GM19193 (cell line): ENCODE results near the gene B4GALNT3.

Experiments
- POLR2A ChIP-seq: IDR thresholded peaks from 4 replicates; pipeline ENCODE4 v1.6.1; 2011; ENCODE audit not compliant: insufficient read depth, insufficient read length; ENCODE audit errors: extremely low read depth

B4GALNT3 gene

DNA sequence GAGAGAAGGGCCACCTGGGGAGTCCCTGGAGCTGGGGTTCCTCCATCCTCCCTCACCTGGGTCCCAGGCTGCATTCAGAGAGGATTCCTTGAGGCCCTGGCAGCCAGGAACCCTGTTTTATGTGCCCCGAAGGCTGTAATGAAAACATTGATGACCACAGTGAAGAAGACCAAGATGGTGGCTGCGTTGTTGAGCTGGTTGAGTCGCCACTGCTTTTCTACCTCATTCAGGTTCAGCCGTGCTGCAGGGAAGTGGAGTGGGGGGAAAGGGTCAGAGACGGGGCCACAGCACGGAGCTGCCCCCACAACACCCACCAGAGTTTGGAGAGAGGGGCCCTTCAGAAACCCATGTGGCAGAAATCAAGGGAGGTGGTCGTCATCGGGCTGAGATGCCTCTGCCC is 105.4 kb downstream of the B4GALNT3 start:
- TF ChIP-seq POLR2A, result no peak

- no peak for TF ChIP-seq POLR2A
Measured at GRCh38 chr12:565589-566105, 105.9 kb downstream of the B4GALNT3 start.

- no peak for TF ChIP-seq POLR2A
Measured at GRCh38 chr12:568486-568885, 108.7 kb downstream of the B4GALNT3 start.

GRCh38 chr12:569091-569676 is 109.4 kb downstream of the B4GALNT3 start:
- TF ChIP-seq POLR2A, result no peak

GRCh38 chr12:569803-570434 is 110.2 kb downstream of the B4GALNT3 start:
- no peak for TF ChIP-seq POLR2A

DNA sequence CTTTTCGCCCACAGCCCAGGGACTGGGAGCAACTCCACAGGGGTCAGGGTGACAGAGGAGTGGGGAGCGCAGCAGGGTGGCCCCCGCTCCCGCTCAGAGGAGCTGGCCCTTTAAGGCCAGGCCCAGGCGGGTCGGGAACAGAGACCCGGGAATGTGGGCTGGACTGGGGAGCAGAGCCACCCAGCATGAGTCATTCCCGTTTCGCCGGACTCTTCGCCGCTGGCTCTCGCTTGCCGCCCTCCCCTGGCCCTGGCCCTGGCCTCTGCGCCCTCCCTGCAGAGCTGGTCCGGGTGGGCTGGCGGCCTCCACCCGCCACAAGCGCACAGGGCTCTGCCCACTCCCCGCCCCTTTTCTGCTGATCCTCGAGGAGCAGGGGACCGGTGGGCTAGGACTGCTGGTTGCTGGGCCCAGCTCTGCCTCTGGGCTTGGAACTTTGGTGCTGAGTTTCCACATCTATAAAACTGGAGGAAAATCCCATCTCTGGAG is 110.7 kb downstream of the B4GALNT3 start:
- TF ChIP-seq POLR2A, result no peak

GRCh38 chr12:570921-571794 is 111.4 kb downstream of the B4GALNT3 start:
- no peak for TF ChIP-seq POLR2A

- TF ChIP-seq POLR2A, result no peak
Measured at GRCh38 chr12:571795-572531, 112.2 kb downstream of the B4GALNT3 start.

GRCh38 chr12:572532-572899 is 112.8 kb downstream of the B4GALNT3 start:
- no peak for TF ChIP-seq POLR2A

DNA sequence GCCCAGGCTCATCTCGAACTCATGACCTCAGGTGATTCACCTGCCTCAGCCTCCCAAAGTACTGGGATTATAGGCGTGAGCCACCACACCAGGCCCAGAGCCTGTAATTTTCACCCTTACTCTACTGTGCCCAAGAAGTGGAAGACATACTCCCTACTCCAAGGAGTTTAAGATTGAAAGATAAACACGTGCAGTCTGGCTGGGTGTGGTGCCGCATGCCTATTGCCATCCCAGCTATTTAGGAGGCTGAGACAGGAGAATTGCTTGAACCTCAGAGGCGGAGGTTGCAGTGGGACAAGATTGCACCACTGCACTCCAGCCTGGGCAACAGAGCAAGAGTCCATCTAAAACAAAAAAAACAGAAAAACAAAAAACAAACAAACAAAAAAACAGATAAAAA is 113.5 kb downstream of the B4GALNT3 start:
- no peak for TF ChIP-seq POLR2A

- no peak for TF ChIP-seq POLR2A
Measured at GRCh38 chr12:574475-575128, 114.9 kb downstream of the B4GALNT3 start.

DNA sequence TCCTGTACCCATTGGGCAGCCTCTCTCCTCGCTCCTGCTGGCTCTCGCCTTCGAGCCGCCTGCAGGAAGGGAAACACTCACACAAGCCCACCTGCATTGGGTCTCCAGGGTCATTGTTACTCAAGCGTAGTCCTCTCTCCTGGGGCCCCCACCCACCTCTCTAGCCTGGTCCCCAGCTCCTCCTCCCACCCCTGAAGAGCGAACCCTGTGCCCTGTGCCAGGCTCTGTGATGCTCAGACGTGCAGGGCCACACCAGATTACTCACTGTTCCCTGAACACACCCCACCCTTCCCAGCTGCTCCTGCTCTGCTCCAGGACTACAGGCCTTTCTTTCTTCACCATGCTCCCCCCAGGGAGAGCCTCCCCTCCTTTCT is 115.4 kb downstream of the B4GALNT3 start:
- no peak for TF ChIP-seq POLR2A

GRCh38 chr12:575948-576614 is 116.3 kb downstream of the B4GALNT3 start:
- TF ChIP-seq POLR2A, result peak; percentile 53

DNA sequence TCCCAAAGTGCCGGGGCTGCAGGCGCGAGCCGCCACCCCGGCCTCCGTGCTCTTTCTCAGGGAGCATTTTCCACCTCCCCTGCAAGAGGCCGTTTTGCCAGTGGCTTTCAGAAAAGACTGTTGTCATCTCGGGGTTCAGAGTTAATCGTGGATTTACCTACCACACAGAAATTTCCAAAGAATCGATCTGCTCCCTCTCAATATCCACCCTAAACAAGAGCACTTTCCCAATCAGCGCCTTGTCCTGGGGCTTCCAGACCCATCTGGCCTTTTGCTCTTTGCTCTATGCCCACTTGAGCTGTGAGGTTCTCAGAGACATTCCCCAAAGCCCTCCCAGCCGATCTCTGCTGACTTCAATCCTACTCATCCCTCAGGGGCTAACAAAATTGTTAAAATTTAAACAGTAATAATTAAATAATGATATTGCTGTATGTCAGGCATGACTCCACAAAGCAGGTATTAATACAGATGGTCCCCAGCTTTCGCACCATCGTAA is 116.9 kb downstream of the B4GALNT3 start:
- TF ChIP-seq POLR2A, result no peak
